Occipital lobe (tissue), 2 donors: Measurements from ENCODE around the gene RANBP6. TPM values are rescaled to one million over a fixed set of nuclear protein-coding genes. Genes with fewer than 3 reads are reported as not detected.
"Not testable (repeated sequence)": the region's sequence is repeated elsewhere in the genome, so short reads cannot be mapped to it uniquely, and the experiment has no call there.

Experiments
- DNase-seq: peaks from one replicate; lab custom pipeline; 2025; lab: John Stamatoyannopoulos, UW
- total RNA-seq: library from RNA; depleted of rRNA; stranded (reverse); fragments of >200 nt; gene quantifications from one replicate; pipeline ENCODE4 v1.2.3, GENCODE V29; 2014

Gene RANBP6
- 69.4 TPM for total RNA-seq

DNA sequence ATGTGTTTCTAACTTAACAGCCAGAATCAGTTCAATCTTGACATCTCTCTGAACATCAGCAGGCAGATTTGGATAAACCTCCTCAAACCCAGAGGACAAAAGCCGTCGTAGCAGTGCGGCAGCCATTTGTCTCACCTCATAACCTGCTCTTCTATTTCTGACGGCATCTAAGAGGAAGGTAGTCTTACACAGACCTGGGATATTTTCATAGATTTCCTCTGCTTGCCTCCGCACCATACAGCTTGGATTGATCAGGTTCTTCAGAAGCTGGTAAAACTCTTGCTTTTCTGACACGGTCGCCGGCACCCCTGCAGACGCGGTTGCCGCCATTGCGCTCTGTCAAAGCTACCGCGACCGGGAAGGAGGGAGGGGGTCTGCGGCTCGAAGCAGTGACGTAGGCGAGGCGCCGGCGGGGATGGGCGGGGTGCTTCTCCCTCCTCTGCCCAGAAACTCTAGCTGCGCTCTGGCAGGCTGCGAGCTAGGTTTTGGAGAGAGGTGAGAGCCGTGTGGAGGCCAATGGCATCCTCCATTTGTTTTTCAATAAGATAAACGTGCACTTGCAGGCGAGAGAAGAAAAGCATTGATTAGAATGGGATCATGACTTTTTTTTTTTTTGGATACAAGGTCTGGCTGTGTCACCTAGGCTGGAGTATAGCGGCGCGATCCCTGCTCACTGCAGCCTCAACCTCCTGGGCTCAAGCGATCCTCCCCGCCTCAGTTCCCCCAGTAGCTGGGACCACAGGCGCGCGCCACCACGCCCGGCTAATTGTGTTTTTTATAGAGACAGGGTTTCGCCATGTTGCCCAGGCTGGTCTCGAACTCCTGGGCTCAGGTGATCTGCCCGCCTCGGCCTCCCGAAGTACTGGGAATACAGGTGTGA lies at the start of gene RANBP6:
RANBP6 (minus strand) TSS at position 347 of the 880 bp plus-strand sequence; CDS start at position 330, 17 bp downstream.
- peak; percentile 91 for DNase-seq

GRCh38 chr9:6063146-6063545 lies 47.7 kb upstream of the RANBP6 start:
- not testable (repeated sequence) for DNase-seq

DNA sequence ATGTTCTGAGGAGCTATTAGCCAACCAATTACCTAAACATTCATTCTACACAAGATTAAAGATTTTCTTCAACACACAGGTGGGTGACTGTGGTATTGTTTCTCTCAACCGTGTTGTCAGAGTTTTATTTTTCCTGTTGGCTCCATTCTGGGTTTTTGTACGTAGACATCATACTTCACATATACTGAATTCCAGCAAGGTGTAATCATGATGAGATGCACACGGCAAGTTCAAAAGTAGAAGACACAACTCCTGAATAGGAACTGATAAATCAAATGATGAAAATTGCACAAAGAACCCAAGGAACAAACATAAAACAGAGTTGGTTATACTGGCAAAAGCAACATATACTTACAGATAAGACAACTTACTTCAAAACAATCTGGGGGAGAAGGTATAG lies 40.2 kb upstream of the RANBP6 start:
- no peak for DNase-seq

GRCh38 chr9:6055216-6055615 lies 39.8 kb upstream of the RANBP6 start:
- no peak for DNase-seq

- DNase-seq: no peak
Measured at GRCh38 chr9:6054280-6055099, 39.1 kb upstream of the RANBP6 start.

GRCh38 chr9:6052293-6052919 lies 37.0 kb upstream of the RANBP6 start:
- no peak for DNase-seq

GRCh38 chr9:6051511-6051950 lies 36.1 kb upstream of the RANBP6 start:
- no peak for DNase-seq

GRCh38 chr9:6049798-6050197 lies 34.4 kb upstream of the RANBP6 start:
- DNase-seq: no peak

DNA sequence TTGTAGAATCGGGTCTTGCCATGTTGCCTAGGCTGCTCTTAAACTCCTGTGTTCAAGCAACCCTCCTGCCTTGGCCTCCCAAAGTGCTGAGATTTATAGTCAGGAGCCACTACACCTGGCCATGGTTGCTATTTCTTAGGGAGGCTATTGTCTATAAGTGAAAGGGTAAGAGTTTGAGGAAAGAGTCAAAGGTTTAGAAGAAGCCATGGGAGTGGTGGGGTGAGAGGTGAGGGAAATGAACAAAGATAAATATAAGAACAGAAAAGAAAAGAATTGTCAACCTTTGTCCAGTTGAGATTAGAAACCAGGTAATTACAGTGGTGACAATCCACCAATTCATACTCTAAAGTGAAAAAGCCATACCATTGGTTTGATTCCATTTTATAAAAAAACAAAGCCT lies 32.6 kb upstream of the RANBP6 start:
- DNase-seq: no peak

DNA sequence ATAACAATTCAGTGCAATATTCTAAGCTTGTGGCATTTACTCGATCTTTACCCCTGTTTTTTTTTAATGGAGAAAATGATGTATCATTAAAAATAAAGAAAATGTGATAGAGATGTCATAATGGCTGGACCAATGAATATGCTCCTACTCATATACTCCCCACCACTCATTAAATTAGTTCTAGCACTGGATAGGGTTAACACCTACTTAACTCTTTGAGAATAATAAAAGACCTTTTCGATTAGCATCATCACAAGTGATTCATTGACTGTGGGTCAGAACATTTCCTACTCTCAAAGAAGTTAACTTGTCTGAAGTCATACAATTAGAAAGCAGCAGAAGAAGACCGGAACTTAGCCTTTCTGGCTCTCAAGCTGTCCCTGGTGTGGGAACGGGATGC lies 31.6 kb upstream of the RANBP6 start:
- no peak for DNase-seq

DNA sequence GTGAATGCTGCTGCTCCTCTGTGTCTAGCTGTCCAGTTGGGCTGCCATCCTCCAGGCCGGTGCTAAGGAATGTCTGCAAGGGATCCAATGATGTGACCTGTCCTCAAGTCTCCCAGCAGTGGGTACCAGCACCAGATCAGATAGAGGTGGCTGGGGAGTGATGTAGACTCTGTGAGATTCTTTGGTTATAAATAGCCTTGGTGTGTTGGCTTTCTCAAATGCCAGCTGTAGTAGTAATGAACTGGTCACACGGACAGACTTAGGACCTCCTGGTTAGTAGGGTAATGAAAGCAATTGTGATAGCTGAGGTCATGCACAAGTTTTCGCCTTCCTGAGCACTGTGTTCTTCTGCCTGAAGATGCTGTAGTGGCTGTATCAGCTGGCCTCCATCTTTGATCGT lies 29.9 kb upstream of the RANBP6 start:
- no peak for DNase-seq

DNA sequence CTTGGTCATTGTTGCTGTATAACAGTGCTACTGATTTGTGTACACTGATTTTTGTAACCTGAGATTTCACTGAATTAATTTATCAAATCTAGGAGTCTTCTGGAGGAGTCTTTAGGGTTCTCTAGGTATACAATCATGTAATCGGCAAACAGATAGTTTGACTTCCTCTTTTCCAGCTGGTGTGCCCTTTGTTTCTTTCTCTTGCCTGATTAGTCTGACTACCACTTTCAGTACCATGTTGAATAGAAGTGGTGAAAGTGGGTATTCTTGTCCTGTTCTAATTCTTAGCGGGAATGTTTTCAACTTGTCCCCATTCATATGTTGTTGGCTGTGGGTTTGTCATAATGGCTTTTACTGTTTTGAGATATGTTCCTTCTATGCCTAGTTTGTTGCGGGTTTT lies 24.7 kb upstream of the RANBP6 start:
- no peak for DNase-seq

- DNase-seq: no peak
Measured at GRCh38 chr9:6036391-6036790, 21.0 kb upstream of the RANBP6 start.

GRCh38 chr9:6034954-6035353 lies 19.5 kb upstream of the RANBP6 start:
- no peak for DNase-seq

DNA sequence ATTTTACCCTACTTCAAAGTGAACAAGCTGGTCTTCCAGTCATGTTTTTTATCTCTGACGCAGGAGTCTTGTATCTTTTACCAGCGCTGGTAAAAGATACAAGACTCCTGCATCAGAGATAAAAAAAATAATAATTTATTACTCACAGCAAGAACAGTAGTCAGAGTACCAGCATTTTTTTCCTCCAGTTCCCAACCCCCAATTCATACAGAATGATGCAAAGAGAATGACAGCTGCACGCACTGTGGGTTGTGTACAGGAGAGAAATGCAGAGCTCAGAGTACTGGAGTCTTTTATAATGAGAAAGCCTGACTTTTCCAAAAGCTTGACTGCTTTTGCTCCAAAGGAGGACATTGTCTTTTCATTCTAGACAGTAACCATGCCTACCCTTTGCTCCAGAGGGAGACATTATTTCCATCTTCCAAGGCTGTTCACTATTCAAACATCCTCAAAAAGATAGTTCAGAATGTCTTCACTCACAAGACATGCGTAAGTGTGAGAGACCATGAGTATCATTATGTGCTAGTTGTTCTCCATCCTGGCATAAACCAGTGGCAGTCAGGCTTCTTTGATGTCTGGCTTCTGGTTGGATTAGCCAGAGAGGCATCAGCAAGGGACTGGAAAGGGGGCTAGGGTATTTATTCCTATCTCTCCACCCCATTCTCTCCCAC lies 14.3 kb upstream of the RANBP6 start:
- no peak for DNase-seq

DNA sequence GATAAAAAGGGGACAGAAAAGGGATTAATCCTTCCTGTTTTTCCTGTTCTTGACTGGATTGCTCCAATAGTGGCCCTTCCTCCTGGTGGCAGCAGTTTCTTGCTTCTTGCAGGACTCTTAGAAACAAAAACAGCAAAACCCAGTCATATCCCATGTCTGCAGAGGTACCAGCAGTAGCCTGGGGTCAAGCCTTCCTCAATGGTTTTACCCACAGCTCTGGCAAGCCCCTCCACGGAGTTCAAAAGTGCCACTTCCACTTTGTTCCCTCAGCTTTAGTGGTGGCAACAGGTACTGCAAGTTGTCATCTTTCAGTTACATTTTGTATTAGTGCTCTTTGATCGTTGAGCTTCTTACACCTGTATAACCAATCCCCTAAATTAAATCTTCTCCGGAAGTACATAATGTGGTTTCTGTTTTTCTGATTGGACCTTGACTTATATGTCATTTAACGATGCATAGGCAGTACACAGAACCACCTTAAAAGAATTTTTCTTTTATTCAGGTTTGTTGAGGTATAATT lies 8.7 kb upstream of the RANBP6 start:
- DNase-seq: no peak

DNA sequence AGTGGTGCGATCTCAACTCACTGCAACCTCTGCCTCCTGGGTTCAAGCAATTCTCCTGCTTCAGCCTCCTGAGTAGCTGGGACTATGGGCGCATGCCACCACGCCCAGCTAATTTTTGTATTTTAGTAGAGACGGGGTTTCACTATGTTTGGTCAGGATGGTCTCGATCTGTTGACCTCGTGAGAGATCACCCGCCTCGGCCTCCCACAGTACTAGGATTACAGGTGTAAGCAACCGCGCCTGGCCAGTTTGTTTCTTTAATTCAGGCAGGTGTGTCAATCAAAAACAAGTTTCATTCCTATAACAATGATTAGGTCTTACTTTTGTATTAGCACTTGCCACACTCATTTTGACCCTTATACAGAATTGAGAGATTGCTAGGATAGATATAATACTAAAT lies 1.6 kb upstream of the RANBP6 start:
- DNase-seq: not testable (repeated sequence)

DNA sequence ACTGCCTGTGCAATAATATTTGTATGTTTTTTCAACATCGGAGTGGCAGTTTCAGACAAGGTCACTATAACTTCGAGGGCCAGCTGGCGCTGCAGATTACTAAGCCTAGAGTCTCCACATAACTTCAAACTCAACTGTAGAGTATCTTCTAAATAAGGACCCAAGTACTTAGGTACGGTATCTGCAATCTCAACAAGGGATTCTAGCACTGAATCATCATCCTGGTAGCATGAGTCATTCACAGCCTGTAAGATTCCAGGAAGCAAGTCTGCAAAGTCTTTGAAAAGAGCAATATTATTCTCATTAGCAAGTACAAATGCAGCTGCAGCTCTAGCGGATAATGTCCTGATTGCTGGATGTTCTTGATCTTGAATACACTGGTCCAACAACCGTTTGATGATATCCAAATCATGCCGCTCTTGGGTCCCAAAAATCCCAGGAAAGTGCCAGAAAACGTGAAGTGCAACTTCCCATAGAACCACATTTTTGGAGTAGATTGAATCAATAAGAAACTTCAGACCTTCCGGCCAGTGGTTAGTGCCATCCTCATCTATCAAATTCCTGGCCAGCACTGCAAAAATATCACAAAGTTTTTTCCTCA lies 654 bp downstream of the RANBP6 start:
- DNase-seq: no peak

DNA sequence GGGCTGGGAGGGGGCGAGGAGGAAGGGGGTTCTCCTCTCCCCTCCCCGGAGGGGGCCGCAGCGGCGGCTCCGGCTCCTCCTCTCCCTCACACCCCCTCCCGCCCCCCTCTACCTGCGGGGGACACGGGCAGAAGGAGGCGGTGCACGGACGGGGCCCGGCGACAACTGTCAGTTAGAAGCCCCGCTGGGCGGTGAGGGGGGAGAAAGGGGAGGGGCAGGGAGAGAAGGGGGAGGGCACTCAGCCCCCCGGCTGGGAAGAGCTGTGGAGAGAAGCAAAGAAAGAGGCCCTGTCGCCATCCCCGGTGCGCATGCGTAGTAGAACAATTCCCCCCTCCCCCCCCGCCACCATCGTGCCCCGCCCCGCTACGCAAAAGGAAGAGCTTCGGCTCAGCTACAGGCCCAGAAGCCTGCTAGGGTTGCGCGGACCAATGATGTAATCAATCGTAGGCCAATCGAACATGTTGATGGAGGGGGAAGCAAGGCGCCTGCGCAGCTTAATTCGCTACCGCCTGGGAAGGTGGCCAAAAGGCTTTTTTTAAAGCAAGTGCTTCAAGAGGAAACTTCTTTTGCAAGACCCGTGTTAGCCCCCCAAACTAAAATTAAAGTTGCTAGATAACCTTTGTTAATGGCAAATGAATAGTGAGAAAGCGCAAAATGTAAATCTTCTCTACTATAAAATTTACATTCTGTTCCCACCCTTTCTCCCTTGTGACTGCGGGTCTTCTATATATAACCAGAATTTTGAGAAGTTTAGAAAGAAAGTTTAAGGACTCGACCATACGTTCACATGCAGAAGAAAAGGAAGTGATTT lies 7.0 kb downstream of the RANBP6 start:
- DNase-seq: peak; percentile 96

- DNase-seq: peak; percentile 74
Measured at GRCh38 chr9:6007770-6008168, 7.7 kb downstream of the RANBP6 start.
